Measurements from ENCODE around the gene PYGO2.
"Not testable (repeated sequence)": the region's sequence is repeated elsewhere in the genome, so short reads cannot be mapped to it uniquely, and the experiment has no call there.

PYGO2 gene

GRCh38 chr1:154978360-154978759 lies 16.8 kb upstream of the PYGO2 start:
- DNase-seq (ENCODE audit: low read depth), result no peak

- DNase-seq (ENCODE audit: low read depth), result not testable (repeated sequence)
Measured at GRCh38 chr1:154977762-154978161, 16.2 kb upstream of the PYGO2 start.

- DNase-seq (ENCODE audit: low read depth), result peak; percentile 60
Measured at GRCh38 chr1:154975409-154976059, 14.0 kb upstream of the PYGO2 start.

- DNase-seq (ENCODE audit: low read depth), result peak; percentile 87
Measured at GRCh38 chr1:154974808-154975408, 13.3 kb upstream of the PYGO2 start.

GRCh38 chr1:154974102-154974807 lies 12.7 kb upstream of the PYGO2 start, which contains the start of gene CKS1B:
Gene CKS1B (plus strand): TSS chr1:154974681. CDS start chr1:154974746, 65 bp downstream.
- peak; percentile 91 for DNase-seq (ENCODE audit: low read depth)

- DNase-seq (ENCODE audit: low read depth), result peak; percentile 90
Measured at GRCh38 chr1:154973344-154974101, 11.9 kb upstream of the PYGO2 start.

GRCh38 chr1:154972517-154973343 lies 11.1 kb upstream of the PYGO2 start:
- DNase-seq (ENCODE audit: low read depth), result no peak

GRCh38 chr1:154972213-154972516 lies 10.6 kb upstream of the PYGO2 start:
- no peak for DNase-seq (ENCODE audit: low read depth)

GRCh38 chr1:154971341-154971998 lies 9.9 kb upstream of the PYGO2 start:
- DNase-seq (ENCODE audit: low read depth), result no peak

GRCh38 chr1:154970631-154971340 lies 9.2 kb upstream of the PYGO2 start, which contains the start of gene SHC1:
Gene SHC1 (minus strand): TSS chr1:154970747. CDS start chr1:154970526, 221 bp downstream.
- DNase-seq (ENCODE audit: low read depth), result peak; percentile 49

GRCh38 chr1:154969860-154970452 lies 8.4 kb upstream of the PYGO2 start:
- DNase-seq (ENCODE audit: low read depth), result no peak

- no peak for DNase-seq (ENCODE audit: low read depth)
Measured at GRCh38 chr1:154969246-154969645, 7.7 kb upstream of the PYGO2 start.

GRCh38 chr1:154968731-154969130 lies 7.1 kb upstream of the PYGO2 start:
- no peak for DNase-seq (ENCODE audit: low read depth)

- DNase-seq (ENCODE audit: low read depth), result no peak
Measured at GRCh38 chr1:154967331-154967950, 5.9 kb upstream of the PYGO2 start.

- no peak for DNase-seq (ENCODE audit: low read depth)
Measured at GRCh38 chr1:154966111-154966510, 4.5 kb upstream of the PYGO2 start.

GRCh38 chr1:154964359-154964758 lies 2.8 kb upstream of the PYGO2 start:
- no peak for DNase-seq (ENCODE audit: low read depth)

GRCh38 chr1:154963643-154964042 lies 2.1 kb upstream of the PYGO2 start:
- DNase-seq (ENCODE audit: low read depth), result no peak

- no peak for DNase-seq (ENCODE audit: low read depth)
Measured at GRCh38 chr1:154962795-154963330, 1.3 kb upstream of the PYGO2 start.

- DNase-seq (ENCODE audit: low read depth), result no peak
Measured at GRCh38 chr1:154962156-154962749, 671 bp upstream of the PYGO2 start.

Data from activated T-cell treated with anti-CD3 and anti-CD28 coated beads for 48 hours (primary cell).